ENCODE data around the gene ZNF785.
"Not testable (repeated sequence)": the region's sequence is repeated elsewhere in the genome, so short reads cannot be mapped to it uniquely, and the experiment has no call there.

The ZNF785 gene

GRCh38 chr16:30536391-30537024 lies 49.0 kb downstream of the ZNF785 start:
- DNase-seq: not testable (repeated sequence)

GRCh38 chr16:30535777-30536190 lies 49.7 kb downstream of the ZNF785 start:
- DNase-seq: no peak

GRCh38 chr16:30535106-30535776 lies 50.3 kb downstream of the ZNF785 start:
- no peak for DNase-seq

- DNase-seq: no peak
These were observed 51.0 kb downstream of the ZNF785 start, which contains the start of gene ZNF747 for GRCh38 chr16:30534368-30535105. ZNF747 (minus strand) TSS chr16:30534858; CDS start chr16:30534679, 179 bp downstream.

- DNase-seq: no peak
These were observed 51.6 kb downstream of the ZNF785 start for GRCh38 chr16:30533748-30534367.

GRCh38 chr16:30533146-30533522 lies 52.4 kb downstream of the ZNF785 start:
- DNase-seq: no peak

GRCh38 chr16:30532285-30533145 lies 53.0 kb downstream of the ZNF785 start:
- no peak for DNase-seq

Measured in NCI-H2081 treated with DMSO at 0.1 percent for 48 hours (cell line).